Measurements from ENCODE around the gene SALL3.
"Not testable (repeated sequence)": the region's sequence is repeated elsewhere in the genome, so short reads cannot be mapped to it uniquely, and the experiment has no call there.

DNA sequence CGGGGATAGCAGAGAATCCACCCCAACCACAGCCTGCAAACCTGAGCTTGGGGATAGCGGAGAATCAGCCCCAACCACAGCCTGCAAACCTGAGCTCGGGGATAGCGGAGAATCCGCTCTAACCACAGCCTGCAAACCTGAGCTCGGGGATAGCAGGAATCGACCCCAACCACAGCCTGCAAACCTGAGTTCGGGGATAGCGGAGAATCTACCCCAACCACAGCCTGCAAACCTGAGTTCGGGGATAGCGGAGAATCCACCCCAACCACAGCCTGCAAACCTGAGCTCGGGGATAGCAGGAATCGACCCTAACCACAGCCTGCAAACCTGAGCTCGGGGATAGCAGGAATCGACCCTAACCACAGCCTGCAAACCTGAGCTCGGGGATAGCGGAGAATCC, 37.4 kb upstream of the SALL3 start:
- TF ChIP-seq, protein P1, sequence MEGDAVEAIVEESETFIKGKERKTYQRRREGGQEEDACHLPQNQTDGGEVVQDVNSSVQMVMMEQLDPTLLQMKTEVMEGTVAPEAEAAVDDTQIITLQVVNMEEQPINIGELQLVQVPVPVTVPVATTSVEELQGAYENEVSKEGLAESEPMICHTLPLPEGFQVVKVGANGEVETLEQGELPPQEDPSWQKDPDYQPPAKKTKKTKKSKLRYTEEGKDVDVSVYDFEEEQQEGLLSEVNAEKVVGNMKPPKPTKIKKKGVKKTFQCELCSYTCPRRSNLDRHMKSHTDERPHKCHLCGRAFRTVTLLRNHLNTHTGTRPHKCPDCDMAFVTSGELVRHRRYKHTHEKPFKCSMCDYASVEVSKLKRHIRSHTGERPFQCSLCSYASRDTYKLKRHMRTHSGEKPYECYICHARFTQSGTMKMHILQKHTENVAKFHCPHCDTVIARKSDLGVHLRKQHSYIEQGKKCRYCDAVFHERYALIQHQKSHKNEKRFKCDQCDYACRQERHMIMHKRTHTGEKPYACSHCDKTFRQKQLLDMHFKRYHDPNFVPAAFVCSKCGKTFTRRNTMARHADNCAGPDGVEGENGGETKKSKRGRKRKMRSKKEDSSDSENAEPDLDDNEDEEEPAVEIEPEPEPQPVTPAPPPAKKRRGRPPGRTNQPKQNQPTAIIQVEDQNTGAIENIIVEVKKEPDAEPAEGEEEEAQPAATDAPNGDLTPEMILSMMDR (IDR thresholded peaks at IDR 0.05; ENCODE audit: borderline replicate concordance, extremely low read depth, low read length, poor library complexity, severe bottlenecking), result not testable (repeated sequence)
- TF ChIP-seq EZH2 (IDR thresholded peaks at IDR 0.05; ENCODE audit: borderline replicate concordance, low read depth, low read length, severe bottlenecking), result not testable (repeated sequence)
